H1 (cell line): ENCODE results near the gene EML1. TPM values are rescaled to one million over a fixed set of nuclear protein-coding genes. Genes with fewer than 3 reads are reported as not detected.

ENCODE experiments used
- CTCF ChIA-PET: fragments of 300-600 bp; sonication (Branson Sonifier 250); formaldehyde crosslinking; loops from one replicate; lab custom pipeline; 2021; ENCODE audit not compliant: partially characterized antibody; lab: Charles Lee
- POLR2A ChIA-PET: fragments of 300-600 bp; sonication (Branson Sonifier 250); formaldehyde crosslinking; loops from one replicate; lab custom pipeline; 2021; ENCODE audit warnings: inconsistent platforms; ENCODE audit not compliant: partially characterized antibody; lab: Charles Lee
- DNase-seq, 2 experiments: peaks; one replicate each; pipeline versions ENCODE4 v3.0.0 to v3.0.0-alpha.2; 2010 to 2022; ENCODE audit warnings: low spot score in 2 of 2, low read depth in 1 of 2, mixed read lengths in 1 of 2
- FAIRE-seq: peaks from 2 replicates; lab custom pipeline; 2011; peaks lifted over from hg19 to GRCh38; lab: Jason Lieb, UNC
- H2AFZ ChIP-seq: 2 replicates; pipeline ENCODE4 v1.8.1; 2012; ENCODE audit warnings: low read length, inconsistent platforms
- H2AK5ac ChIP-seq: 2 replicates; pipeline ENCODE4 v1.6.1; 2013; ENCODE audit warnings: low read depth, low read length
- H2BK120ac ChIP-seq: replicated peaks from 2 replicates; pipeline ENCODE3; 2013; ENCODE audit warnings: low read depth, low read length, inconsistent platforms
- H2BK12ac ChIP-seq: 2 replicates; pipeline ENCODE4 v1.6.1; 2013; ENCODE audit warnings: low read depth, low read length
- H2BK15ac ChIP-seq: 2 replicates; pipeline ENCODE4 v1.6.1; 2013; ENCODE audit warnings: low read length
- H2BK20ac ChIP-seq: 2 replicates; pipeline ENCODE4 v1.6.1; 2013; ENCODE audit warnings: low read length
- H2BK5ac ChIP-seq: 2 replicates; pipeline ENCODE4 v1.6.1; 2013; ENCODE audit warnings: low read depth, low read length
- H3K14ac ChIP-seq: 2 replicates; pipeline ENCODE4 v1.6.1; 2013; ENCODE audit warnings: inconsistent platforms; ENCODE audit not compliant: insufficient read length
- H3K18ac ChIP-seq: 2 replicates; pipeline ENCODE4 v1.6.1; 2013; ENCODE audit warnings: low read length; ENCODE audit errors: extremely low read depth
- H3K23ac ChIP-seq: 2 replicates; pipeline ENCODE4 v1.6.1; 2013; ENCODE audit warnings: inconsistent platforms; ENCODE audit not compliant: insufficient read length
- H3K23me2 ChIP-seq: 2 replicates; pipeline ENCODE4 v1.6.1; 2013; ENCODE audit warnings: low read depth, low read length
- H3K27ac ChIP-seq: 2 replicates; pipeline ENCODE4 v1.6.1; 2011; ENCODE audit warnings: low read depth, low read length, inconsistent platforms
- H3K27me3 ChIP-seq, 4 experiments: replicated peaks in 1 of 4; 1 replicate in 1 of 4; 2 replicates in 3 of 4; pipeline versions ENCODE4 v1.6.1 to v1.8.1; 2011 to 2013; ENCODE audit warnings: low read length in 3 of 4, mild to moderate bottlenecking in 3 of 4, inconsistent platforms in 2 of 4, mixed read lengths in 2 of 4, moderate library complexity in 1 of 4; ENCODE audit not compliant: control insufficient read depth in 3 of 4, insufficient read depth in 3 of 4; ENCODE audit errors: extremely low read depth in 1 of 4
- H3K36me3 ChIP-seq, 4 experiments: 2 replicates each; pipeline versions ENCODE4 v1.6.1 to v1.8.1; 2011 to 2013; ENCODE audit warnings: mild to moderate bottlenecking in 4 of 4, low read length in 3 of 4, moderate library complexity in 2 of 4, control low read depth in 1 of 4, inconsistent platforms in 1 of 4; ENCODE audit not compliant: insufficient read depth in 4 of 4, control insufficient read depth in 2 of 4
- H3K4ac ChIP-seq: replicated peaks from 2 replicates; pipeline ENCODE3; 2013; ENCODE audit warnings: low read length, low read depth, mixed read lengths, inconsistent platforms; ENCODE audit not compliant: insufficient read length
- H3K4me1 ChIP-seq, 4 experiments: replicated peaks in 1 of 4; 1 replicate in 1 of 4; 2 replicates in 3 of 4; pipeline versions ENCODE4 v1.6.1 to v1.8.1; 2011 to 2013; ENCODE audit warnings: low read length in 3 of 4, inconsistent platforms in 2 of 4, mixed read lengths in 1 of 4; ENCODE audit not compliant: insufficient read depth in 4 of 4, control insufficient read depth in 3 of 4
- H3K4me2 ChIP-seq, 2 experiments: 2 replicates each; pipeline versions ENCODE4 v1.6.1 to v1.8.1; 2011 to 2013; ENCODE audit warnings: low read depth in 2 of 2, low read length in 2 of 2, control low read depth in 1 of 2, inconsistent platforms in 1 of 2, mild to moderate bottlenecking in 1 of 2; ENCODE audit not compliant: insufficient read depth in 1 of 2
- H3K4me3 ChIP-seq, 4 experiments: fragments of 200-600, 300-600 bp in 1 of 4; sonication (generic), shearing (Covaris generic), sonication (Bioruptor Twin) in 1 of 4; 2 replicates each; pipeline versions ENCODE4 v1.5.1 to v1.8.1; 2011 to 2016; ENCODE audit warnings: low read length in 4 of 4, low read depth in 3 of 4, control low read depth in 2 of 4, inconsistent platforms in 2 of 4, mild to moderate bottlenecking in 2 of 4, mixed read lengths in 1 of 4, moderate library complexity in 1 of 4; ENCODE audit not compliant: insufficient read depth in 2 of 4; ENCODE audit errors: extremely low read depth in 1 of 4
- H3K56ac ChIP-seq: replicated peaks from 2 replicates; pipeline ENCODE3; 2013; ENCODE audit warnings: low read depth, mild to moderate bottlenecking, mixed read lengths, low read length, inconsistent platforms; ENCODE audit not compliant: insufficient read length
- H3K79me1 ChIP-seq: 2 replicates; pipeline ENCODE4 v1.6.1; 2013; ENCODE audit warnings: low read depth, low read length, control low read depth
- H3K79me2 ChIP-seq, 2 experiments: 2 replicates each; pipeline versions ENCODE4 v1.6.1 to v1.8.1; 2012 to 2013; ENCODE audit warnings: low read length in 2 of 2, mild to moderate bottlenecking in 2 of 2, inconsistent platforms in 1 of 2; ENCODE audit not compliant: insufficient read depth in 2 of 2, control insufficient read depth in 1 of 2
- H3K9ac ChIP-seq, 4 experiments: replicated peaks in 1 of 4; 1 replicate in 1 of 4; 2 replicates in 3 of 4; pipeline versions ENCODE4 v1.6.1 to v1.8.1; 2011 to 2013; ENCODE audit warnings: low read depth in 3 of 4, low read length in 3 of 4, control low read depth in 2 of 4, mild to moderate bottlenecking in 2 of 4, moderate library complexity in 2 of 4, inconsistent platforms in 1 of 4; ENCODE audit errors: extremely low read depth in 1 of 4
- H3K9me3 ChIP-seq, 2 experiments: 2 replicates each; pipeline versions ENCODE4 v1.6.1 to v1.8.1; 2012 to 2013; ENCODE audit warnings: mild to moderate bottlenecking in 2 of 2, moderate library complexity in 2 of 2, control low read depth in 1 of 2, inconsistent platforms in 1 of 2, low read depth in 1 of 2, low read length in 1 of 2, mixed read lengths in 1 of 2; ENCODE audit not compliant: insufficient read depth in 2 of 2
- H4K20me1 ChIP-seq, 2 experiments: replicated peaks in 1 of 2; 2 replicates each; pipeline versions ENCODE3 to v1.8.1; 2011 to 2013; ENCODE audit warnings: inconsistent platforms in 2 of 2, low read length in 2 of 2, mild to moderate bottlenecking in 1 of 2; ENCODE audit not compliant: insufficient read depth in 2 of 2, control insufficient read depth in 1 of 2
- H4K5ac ChIP-seq: 2 replicates; pipeline ENCODE4 v1.6.1; 2013; ENCODE audit warnings: low read length, low read depth, mixed read lengths, inconsistent platforms; ENCODE audit not compliant: insufficient read length
- H4K8ac ChIP-seq: 2 replicates; pipeline ENCODE4 v1.8.0; 2013; ENCODE audit warnings: mild to moderate bottlenecking, moderate library complexity, low read length, inconsistent platforms; ENCODE audit not compliant: insufficient read depth; ENCODE audit errors: extremely low read depth
- H4K91ac ChIP-seq: replicated peaks from 2 replicates; pipeline ENCODE3; 2013; ENCODE audit warnings: low read length, mixed read lengths, inconsistent platforms; ENCODE audit not compliant: insufficient read length
- ATF2 ChIP-seq: IDR thresholded peaks from 2 replicates; pipeline ENCODE4 v1.6.1; 2012; ENCODE audit warnings: low read length, inconsistent platforms
- JUND ChIP-seq: IDR thresholded peaks from 2 replicates; pipeline ENCODE4 v1.6.1; 2011; ENCODE audit warnings: mild to moderate bottlenecking, improper control_type of control experiment, low read length
- MAFK ChIP-seq: IDR thresholded peaks from 2 replicates; pipeline ENCODE4 v1.6.1; 2012; ENCODE audit warnings: low read depth, mild to moderate bottlenecking, improper control_type of control experiment, low read length
- NRF1 ChIP-seq: IDR thresholded peaks from 2 replicates; pipeline ENCODE4 v1.6.1; 2011; ENCODE audit warnings: mild to moderate bottlenecking, low read depth, low read length, improper control_type of control experiment
- TAF1 ChIP-seq: IDR thresholded peaks from 2 replicates; pipeline ENCODE4 v1.6.1; 2011; ENCODE audit warnings: mild to moderate bottlenecking, low read depth, low read length
- TBP ChIP-seq: IDR thresholded peaks from 2 replicates; pipeline ENCODE4 v1.6.1; 2011; ENCODE audit warnings: low read depth, low read length, improper control_type of control experiment
- TEAD4 ChIP-seq: IDR thresholded peaks from 2 replicates; pipeline ENCODE4 v1.6.1; 2012; ENCODE audit warnings: low read depth, low read length, inconsistent platforms, mixed read lengths
- WGBS, 2 experiments: shearing (Covaris generic) in 1 of 2; methylation state at CpG; one replicate each; pipeline versions ENCODE4 v1.1.6 to v1.1.7; 2013 to 2015; ENCODE audit warnings: low lambda C conversion rate in 2 of 2, mixed read lengths in 2 of 2, inconsistent platforms in 1 of 2, low coverage in 1 of 2, missing lambda C conversion rate in 1 of 2; ENCODE audit not compliant: insufficient replicate concordance in 2 of 2, insufficient coverage in 1 of 2, insufficient read length in 1 of 2; ENCODE audit errors: extremely low coverage in 1 of 2, missing lambda C conversion rate in 1 of 2; 5-methylcytosine and 5-hydroxymethylcytosine counted together
- polyA plus RNA-seq, 7 experiments: library from polyadenylated mRNA; depleted of rRNA in 3 of 7; stranded (reverse) in 5 of 7; unstranded in 2 of 7; fragments of >200 nt in 5 of 7; fragments of 200-250 nt in 2 of 7; gene quantifications; 1 replicate in 5 of 7; 2 replicates in 1 of 7; 4 replicates in 1 of 7; pipeline versions ENCODE4 v1.2.1 to v1.2.3, GENCODE V29; 2011 to 2013; ENCODE audit warnings: missing spikeins in 2 of 7, mixed read lengths in 2 of 7
- total RNA-seq: library from RNA; stranded (reverse); fragmentation: NEBNext Ultra II Directional; extraction: Animal tissue kit (Norgen Biotek cat#: 25700); gene quantifications from 2 replicates; pipeline ENCODE4 v1.2.1, GENCODE V29; 2021

EML1 gene
- total and polyA plus RNA-seq, 2 of the 8 experiments (the other 6 are each of a cell fraction or from before 2014, with no cell fraction given), result 11.1 to 24.7 TPM

- H3K36me3 ChIP-seq, result no peaks in the 10 kb centered on the region
- TF ChIP-seq ATF2, result no peak
- no peak for TF ChIP-seq TAF1
- TF ChIP-seq TEAD4, result no peak
- no peak for TF ChIP-seq JUND
- no peak for TF ChIP-seq NRF1
- TF ChIP-seq MAFK, result no peak
- no peak for TF ChIP-seq TBP
- H3K23me2 ChIP-seq, result no peaks in the 10 kb centered on the region
- no peak overlapping the region for H3K23ac ChIP-seq
- FAIRE-seq (no peak), DNase-seq (no peak)
- H3K4me3 ChIP-seq, result no peak overlapping the region
- H2AK5ac ChIP-seq, result no peak overlapping the region
- no peak overlapping the region for H2BK5ac ChIP-seq
- H2BK15ac ChIP-seq, result no peak overlapping the region
- H4K20me1 ChIP-seq, result no peaks in the 10 kb centered on the region
- no peak overlapping the region for H3K18ac ChIP-seq
- no peak overlapping the region for H4K5ac ChIP-seq
- no peak overlapping the region for H4K91ac ChIP-seq
- WGBS, 2 experiments, result 92% methylated on average over 2 of the region's 2 CpGs; no CpG with 5 or more reads in 1 of the 2 experiments
- H3K9me3 ChIP-seq, result peaks cover 0 to 2% of the 10 kb centered on the region in 2 experiments; a peak in 1 of 4 replicates
- H2BK120ac ChIP-seq, result no peak overlapping the region
- no peak overlapping the region for H3K9ac ChIP-seq
- ChIA-PET CTCF (interaction anchor here (1.6 kb wide), 1 partner anchor 47 kb away, joined by 4 read pairs; no protein-coding TSS in a partner anchor), POLR2A (no interaction called here)
- no peak overlapping the region for H3K14ac ChIP-seq
- no peaks in the 10 kb centered on the region for H3K27me3 ChIP-seq
- H2AFZ ChIP-seq, result no peak overlapping the region
- no peak overlapping the region for H2BK12ac ChIP-seq
- H3K4ac ChIP-seq, result no peak overlapping the region
- H3K4me1 ChIP-seq, result peaks cover 8 to 35% (median 21%) of the 10 kb centered on the region in 4 experiments
- H3K79me2 ChIP-seq, result no peaks in the 10 kb centered on the region
- no peak overlapping the region for H3K27ac ChIP-seq
- no peaks in the 10 kb centered on the region for H3K79me1 ChIP-seq
- no peak overlapping the region for H3K4me2 ChIP-seq
- no peak overlapping the region for H4K8ac ChIP-seq
- H3K56ac ChIP-seq, result no peak overlapping the region
- no peak overlapping the region for H2BK20ac ChIP-seq
Observed at GRCh38 chr14:99777951-99778350, 15.3 kb upstream of the EML1 start.
